Ishikawa (cell line): ENCODE measurements around the gene FSTL1.

Experiments used
- EGR1 ChIP-seq: IDR thresholded peaks from 2 replicates; pipeline ENCODE4 v1.6.1; 2012
- FOXM1 ChIP-seq: IDR thresholded peaks from 2 replicates; pipeline ENCODE4 v1.6.1; 2012; ENCODE audit warnings: low read depth, borderline replicate concordance
- NFIC ChIP-seq: IDR thresholded peaks from 2 replicates; pipeline ENCODE4 v1.6.1; 2012
- RAD21 ChIP-seq: IDR thresholded peaks from 2 replicates; pipeline ENCODE4 v1.6.1; 2012; ENCODE audit warnings: low read depth
- TAF1 ChIP-seq: IDR thresholded peaks from 2 replicates; pipeline ENCODE4 v1.6.1; 2012; ENCODE audit warnings: low read depth, mild to moderate bottlenecking
- TF ChIP-seq, protein P1 (sequence below): IDR thresholded peaks from 2 replicates; pipeline ENCODE4 v1.6.1; 2012; ENCODE audit warnings: low read depth, mild to moderate bottlenecking

GRCh38 chr3:120460862-120461261 is 10.1 kb upstream of the FSTL1 start:
- TF ChIP-seq TAF1 = no peak
- no peak for TF ChIP-seq FOXM1
- TF ChIP-seq EGR1 = no peak
- TF ChIP-seq, protein P1, sequence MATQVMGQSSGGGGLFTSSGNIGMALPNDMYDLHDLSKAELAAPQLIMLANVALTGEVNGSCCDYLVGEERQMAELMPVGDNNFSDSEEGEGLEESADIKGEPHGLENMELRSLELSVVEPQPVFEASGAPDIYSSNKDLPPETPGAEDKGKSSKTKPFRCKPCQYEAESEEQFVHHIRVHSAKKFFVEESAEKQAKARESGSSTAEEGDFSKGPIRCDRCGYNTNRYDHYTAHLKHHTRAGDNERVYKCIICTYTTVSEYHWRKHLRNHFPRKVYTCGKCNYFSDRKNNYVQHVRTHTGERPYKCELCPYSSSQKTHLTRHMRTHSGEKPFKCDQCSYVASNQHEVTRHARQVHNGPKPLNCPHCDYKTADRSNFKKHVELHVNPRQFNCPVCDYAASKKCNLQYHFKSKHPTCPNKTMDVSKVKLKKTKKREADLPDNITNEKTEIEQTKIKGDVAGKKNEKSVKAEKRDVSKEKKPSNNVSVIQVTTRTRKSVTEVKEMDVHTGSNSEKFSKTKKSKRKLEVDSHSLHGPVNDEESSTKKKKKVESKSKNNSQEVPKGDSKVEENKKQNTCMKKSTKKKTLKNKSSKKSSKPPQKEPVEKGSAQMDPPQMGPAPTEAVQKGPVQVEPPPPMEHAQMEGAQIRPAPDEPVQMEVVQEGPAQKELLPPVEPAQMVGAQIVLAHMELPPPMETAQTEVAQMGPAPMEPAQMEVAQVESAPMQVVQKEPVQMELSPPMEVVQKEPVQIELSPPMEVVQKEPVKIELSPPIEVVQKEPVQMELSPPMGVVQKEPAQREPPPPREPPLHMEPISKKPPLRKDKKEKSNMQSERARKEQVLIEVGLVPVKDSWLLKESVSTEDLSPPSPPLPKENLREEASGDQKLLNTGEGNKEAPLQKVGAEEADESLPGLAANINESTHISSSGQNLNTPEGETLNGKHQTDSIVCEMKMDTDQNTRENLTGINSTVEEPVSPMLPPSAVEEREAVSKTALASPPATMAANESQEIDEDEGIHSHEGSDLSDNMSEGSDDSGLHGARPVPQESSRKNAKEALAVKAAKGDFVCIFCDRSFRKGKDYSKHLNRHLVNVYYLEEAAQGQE = no peak
- no peak for TF ChIP-seq NFIC
- TF ChIP-seq RAD21 = no peak
